SHP77 treated with DMSO at 0.1 percent for 48 hours (cell line): ENCODE measurements around the gene PANX3.
"Not testable (repeated sequence)": the region's sequence is repeated elsewhere in the genome, so short reads cannot be mapped to it uniquely, and the experiment has no call there.

Experiments
- DNase-seq: peaks from one replicate; lab custom pipeline; 2025; lab: John Stamatoyannopoulos, UW

PANX3 gene

GRCh38 chr11:124611064-124611463 is at the start of gene PANX3:
Gene PANX3, plus strand, starts transcription at chr11:124611428. Its CDS starts 129 bp downstream, at chr11:124611557.
- DNase-seq, result no peak

GRCh38 chr11:124569697-124570096 is 41.5 kb upstream of the PANX3 start, which contains the start of gene OR8A1:
Gene OR8A1, plus strand, starts transcription at chr11:124569997. Its CDS starts 123 bp downstream, at chr11:124570120.
- no peak for DNase-seq

GRCh38 chr11:124570160-124570559 is 41.1 kb upstream of the PANX3 start:
- no peak for DNase-seq

- no peak for DNase-seq
These were observed 33.4 kb upstream of the PANX3 start for GRCh38 chr11:124577716-124578427.

GRCh38 chr11:124578761-124579160 is 32.5 kb upstream of the PANX3 start:
- DNase-seq, result no peak

- no peak for DNase-seq
These were observed 29.4 kb upstream of the PANX3 start for GRCh38 chr11:124581817-124582216.

GRCh38 chr11:124582565-124582964 is 28.7 kb upstream of the PANX3 start:
- no peak for DNase-seq

GRCh38 chr11:124583781-124584180 is 27.4 kb upstream of the PANX3 start:
- DNase-seq, result no peak

GRCh38 chr11:124584681-124585372 is 26.4 kb upstream of the PANX3 start:
- DNase-seq, result no peak

GRCh38 chr11:124586238-124586860 is 24.9 kb upstream of the PANX3 start:
- no peak for DNase-seq

GRCh38 chr11:124591430-124591829 is 19.8 kb upstream of the PANX3 start:
- no peak for DNase-seq

GRCh38 chr11:124592627-124593026 is 18.6 kb upstream of the PANX3 start:
- DNase-seq, result no peak

- DNase-seq, result no peak
These were observed 15.9 kb upstream of the PANX3 start for GRCh38 chr11:124595302-124595701.

- no peak for DNase-seq
These were observed 13.6 kb upstream of the PANX3 start for GRCh38 chr11:124597626-124598025.

GRCh38 chr11:124600621-124601320 is 10.5 kb upstream of the PANX3 start:
- DNase-seq, result no peak

- no peak for DNase-seq
These were observed 9.0 kb upstream of the PANX3 start for GRCh38 chr11:124602193-124602592.

- not testable (repeated sequence) for DNase-seq
These were observed 8.5 kb upstream of the PANX3 start for GRCh38 chr11:124602723-124603122.

- DNase-seq, result no peak
These were observed 5.5 kb upstream of the PANX3 start for GRCh38 chr11:124605719-124606118.

GRCh38 chr11:124608147-124608546 is 3.1 kb upstream of the PANX3 start:
- DNase-seq, result no peak

- DNase-seq, result no peak
These were observed 933 bp upstream of the PANX3 start for GRCh38 chr11:124610295-124610694.

GRCh38 chr11:124612045-124612444 is 817 bp downstream of the PANX3 start:
- no peak for DNase-seq

- DNase-seq, result no peak
These were observed 1.5 kb downstream of the PANX3 start for GRCh38 chr11:124612567-124613246.
